Measurements from ENCODE around the gene ACVRL1.

Gene ACVRL1

GRCh38 chr12:51914034-51914923 lies 7.0 kb downstream of the ACVRL1 start:
- Histone ChIP-seq H2AFZ (ENCODE audit: low read length) (no peak overlapping the region), H4K20me1 (ENCODE audit: insufficient read depth, low read length) (no peaks in the 10 kb centered on the region), H3K36me3 (replicated peaks; ENCODE audit: insufficient read depth, low read length) (no peaks in the 10 kb centered on the region), H3K9ac (ENCODE audit: low read length) (no peak overlapping the region), H3K79me2 (ENCODE audit: low read length) (no peaks in the 10 kb centered on the region), H3K27ac (ENCODE audit: low read length) (no peak overlapping the region), H3K27me3 (replicated peaks; ENCODE audit: insufficient read depth, low read length) (no peaks in the 10 kb centered on the region; the same call in 1 of the 2 replicates), H3K9me3 (replicated peaks; ENCODE audit: insufficient read depth, low read length) (no peaks in the 10 kb centered on the region), H3K4me3 (ENCODE audit: low read length) (no peak overlapping the region), H3K4me2 (ENCODE audit: low read depth, low read length) (no peak overlapping the region), H3K4me1 (ENCODE audit: low read length) (no peaks in the 10 kb centered on the region), H3F3A (ENCODE audit: insufficient read depth, low read length) (no peaks in the 10 kb centered on the region), H3K9me2 (replicated peaks; ENCODE audit: insufficient read depth, low read length) (no peaks in the 10 kb centered on the region)
- no peak for DNase-seq
- no peak for TF ChIP-seq EZH2 (optimal IDR thresholded peaks at IDR 0.05; ENCODE audit: low read depth, low read length)
- no peak for TF ChIP-seq EZH2phosphoT487 (IDR thresholded peaks at IDR 0.05; ENCODE audit: low read length)
- TF ChIP-seq CTCF (IDR thresholded peaks at IDR 0.05; ENCODE audit: low read length) = no peak

GRCh38 chr12:51915003-51915625 lies 7.8 kb downstream of the ACVRL1 start:
- Histone ChIP-seq H3K4me3 (ENCODE audit: low read length) (no peak overlapping the region), H3K4me1 (ENCODE audit: low read length) (no peaks in the 10 kb centered on the region), H2AFZ (ENCODE audit: low read length) (no peak overlapping the region), H3K9me3 (replicated peaks; ENCODE audit: insufficient read depth, low read length) (no peaks in the 10 kb centered on the region), H3K9me2 (replicated peaks; ENCODE audit: insufficient read depth, low read length) (no peaks in the 10 kb centered on the region), H3K27me3 (replicated peaks; ENCODE audit: insufficient read depth, low read length) (no peaks in the 10 kb centered on the region; the same call in 1 of the 2 replicates), H4K20me1 (ENCODE audit: insufficient read depth, low read length) (no peaks in the 10 kb centered on the region), H3K27ac (ENCODE audit: low read length) (no peak overlapping the region), H3K79me2 (ENCODE audit: low read length) (no peaks in the 10 kb centered on the region), H3K4me2 (ENCODE audit: low read depth, low read length) (no peak overlapping the region), H3K36me3 (replicated peaks; ENCODE audit: insufficient read depth, low read length) (no peaks in the 10 kb centered on the region), H3K9ac (ENCODE audit: low read length) (no peak overlapping the region), H3F3A (ENCODE audit: insufficient read depth, low read length) (no peaks in the 10 kb centered on the region)
- TF ChIP-seq EZH2 (optimal IDR thresholded peaks at IDR 0.05; ENCODE audit: low read depth, low read length) (no peak), EZH2phosphoT487 (IDR thresholded peaks at IDR 0.05; ENCODE audit: low read length) (no peak), CTCF (IDR thresholded peaks at IDR 0.05; ENCODE audit: low read length) (no peak)
- DNase-seq = no peak

GRCh38 chr12:51915951-51916350 lies 8.6 kb downstream of the ACVRL1 start:
- Histone ChIP-seq H3K4me2 (ENCODE audit: low read depth, low read length) (no peak overlapping the region), H2AFZ (ENCODE audit: low read length) (no peak overlapping the region), H3K79me2 (ENCODE audit: low read length) (no peaks in the 10 kb centered on the region), H3K27me3 (replicated peaks; ENCODE audit: insufficient read depth, low read length) (no peaks in the 10 kb centered on the region), H3K9ac (ENCODE audit: low read length) (no peak overlapping the region), H3K4me1 (ENCODE audit: low read length) (no peaks in the 10 kb centered on the region), H3K9me2 (replicated peaks; ENCODE audit: insufficient read depth, low read length) (no peaks in the 10 kb centered on the region), H3K4me3 (ENCODE audit: low read length) (no peak overlapping the region), H3K9me3 (replicated peaks; ENCODE audit: insufficient read depth, low read length) (no peaks in the 10 kb centered on the region), H4K20me1 (ENCODE audit: insufficient read depth, low read length) (no peaks in the 10 kb centered on the region), H3K27ac (ENCODE audit: low read length) (no peak overlapping the region), H3F3A (ENCODE audit: insufficient read depth, low read length) (no peaks in the 10 kb centered on the region), H3K36me3 (replicated peaks; ENCODE audit: insufficient read depth, low read length) (no peaks in the 10 kb centered on the region)
- TF ChIP-seq EZH2phosphoT487 (IDR thresholded peaks at IDR 0.05; ENCODE audit: low read length) (no peak), EZH2 (optimal IDR thresholded peaks at IDR 0.05; ENCODE audit: low read depth, low read length) (no peak), CTCF (IDR thresholded peaks at IDR 0.05; ENCODE audit: low read length) (no peak)
- DNase-seq = no peak
